GM12878 (cell line): ENCODE data around the gene RABEP2.

Experiments used
- CTCF ChIP-seq, 3 experiments: IDR thresholded peaks in 2 of 3; conservative IDR thresholded peaks in 1 of 3; 2 replicates each; pipeline ENCODE4 v1.5.1; 2011; ENCODE audit warnings: low read depth in 3 of 3, low read length in 3 of 3, mild to moderate bottlenecking in 3 of 3, control low read depth in 2 of 3, moderate library complexity in 2 of 3, inconsistent platforms in 1 of 3, mixed read lengths in 1 of 3; ENCODE audit not compliant: control insufficient read depth in 2 of 3, insufficient read depth in 1 of 3; ENCODE audit errors: extremely low read depth in 1 of 3
- FOXM1 ChIP-seq: IDR thresholded peaks from 2 replicates; pipeline ENCODE4 v1.6.1; 2012; ENCODE audit warnings: low read depth, mild to moderate bottlenecking, inconsistent platforms, low read length, moderate library complexity
- GATAD2B ChIP-seq: fragments of 450-650 bp; conservative IDR thresholded peaks from 2 replicates; pipeline ENCODE4 v1.6.1; 2017; ENCODE audit warnings: low read depth, mild to moderate bottlenecking, moderate library complexity
- HCFC1 ChIP-seq: fragments of 150-350 bp; IDR thresholded peaks from 2 replicates; pipeline ENCODE4 v1.6.1; 2014; ENCODE audit warnings: low read length
- TCF3 ChIP-seq: IDR thresholded peaks from 2 replicates; pipeline ENCODE4 v1.6.1; 2012; ENCODE audit warnings: low read depth, mild to moderate bottlenecking, low read length, borderline replicate concordance; ENCODE audit not compliant: insufficient read depth
- ZSCAN29 ChIP-seq: fragments of 450-650 bp; IDR thresholded peaks from 2 replicates; pipeline ENCODE4 v1.6.1; 2017; ENCODE audit warnings: mild to moderate bottlenecking, moderate library complexity
- TF ChIP-seq, protein P1 (sequence below): IDR thresholded peaks from 2 replicates; pipeline ENCODE4 v1.6.1; 2011; ENCODE audit warnings: mild to moderate bottlenecking, low read depth, low read length, moderate library complexity; ENCODE audit not compliant: insufficient replicate concordance

- TF ChIP-seq FOXM1: no peak
- TF ChIP-seq CTCF (IDR thresholded peaks at IDR 0.05 in 2 of 3, conservative IDR thresholded peaks at IDR 0.05 in 1 of 3; ENCODE audit: control insufficient read depth in 2 of 3, extremely low read depth in 1 of 3, insufficient read depth in 1 of 3, low read depth in 3 of 3, low read length in 3 of 3): 0 out of 6 replicates have a peak, but pooled peaks of 1 of the 3 experiments have one; percentile 6
- TF ChIP-seq HCFC1: no peak
- TF ChIP-seq, protein P1, sequence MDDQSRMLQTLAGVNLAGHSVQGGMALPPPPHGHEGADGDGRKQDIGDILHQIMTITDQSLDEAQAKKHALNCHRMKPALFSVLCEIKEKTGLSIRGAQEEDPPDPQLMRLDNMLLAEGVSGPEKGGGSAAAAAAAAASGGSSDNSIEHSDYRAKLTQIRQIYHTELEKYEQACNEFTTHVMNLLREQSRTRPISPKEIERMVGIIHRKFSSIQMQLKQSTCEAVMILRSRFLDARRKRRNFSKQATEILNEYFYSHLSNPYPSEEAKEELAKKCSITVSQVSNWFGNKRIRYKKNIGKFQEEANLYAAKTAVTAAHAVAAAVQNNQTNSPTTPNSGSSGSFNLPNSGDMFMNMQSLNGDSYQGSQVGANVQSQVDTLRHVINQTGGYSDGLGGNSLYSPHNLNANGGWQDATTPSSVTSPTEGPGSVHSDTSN: no peak
- no peak for TF ChIP-seq TCF3
- no peak; the same call in 1 of the 2 replicates for TF ChIP-seq GATAD2B
- TF ChIP-seq ZSCAN29: no peak
These were observed 658 bp downstream of the RABEP2 start for GRCh38 chr16:28924399-28924761.
